Measurements from ENCODE around the gene CTTNBP2NL.
"Not testable (repeated sequence)": the region's sequence is repeated elsewhere in the genome, so short reads cannot be mapped to it uniquely, and the experiment has no call there.

Gene CTTNBP2NL

GRCh38 chr1:112429749-112430148 is 33.7 kb downstream of the CTTNBP2NL start:
- DNase-seq: no peak

GRCh38 chr1:112431038-112431437 is 35.0 kb downstream of the CTTNBP2NL start:
- DNase-seq: no peak

DNA sequence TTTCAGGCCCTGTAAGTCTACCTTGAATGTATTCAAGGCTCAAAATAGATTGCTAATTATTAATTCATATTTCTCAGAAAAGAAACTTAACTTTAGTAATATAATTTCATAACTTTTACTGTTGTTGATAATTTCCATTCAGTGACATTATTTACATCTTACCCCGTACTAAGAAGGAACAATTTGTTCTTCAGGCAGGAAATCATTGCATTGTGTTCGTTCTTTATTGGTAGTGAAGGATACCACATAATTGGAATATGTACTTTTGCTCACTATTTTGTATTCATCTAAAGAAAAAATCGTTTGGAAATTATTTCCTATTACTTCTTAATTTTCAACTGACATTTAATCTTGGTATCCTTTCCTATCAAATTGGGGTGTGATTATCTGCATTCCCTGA is 39.4 kb downstream of the CTTNBP2NL start:
- no peak for DNase-seq

DNA sequence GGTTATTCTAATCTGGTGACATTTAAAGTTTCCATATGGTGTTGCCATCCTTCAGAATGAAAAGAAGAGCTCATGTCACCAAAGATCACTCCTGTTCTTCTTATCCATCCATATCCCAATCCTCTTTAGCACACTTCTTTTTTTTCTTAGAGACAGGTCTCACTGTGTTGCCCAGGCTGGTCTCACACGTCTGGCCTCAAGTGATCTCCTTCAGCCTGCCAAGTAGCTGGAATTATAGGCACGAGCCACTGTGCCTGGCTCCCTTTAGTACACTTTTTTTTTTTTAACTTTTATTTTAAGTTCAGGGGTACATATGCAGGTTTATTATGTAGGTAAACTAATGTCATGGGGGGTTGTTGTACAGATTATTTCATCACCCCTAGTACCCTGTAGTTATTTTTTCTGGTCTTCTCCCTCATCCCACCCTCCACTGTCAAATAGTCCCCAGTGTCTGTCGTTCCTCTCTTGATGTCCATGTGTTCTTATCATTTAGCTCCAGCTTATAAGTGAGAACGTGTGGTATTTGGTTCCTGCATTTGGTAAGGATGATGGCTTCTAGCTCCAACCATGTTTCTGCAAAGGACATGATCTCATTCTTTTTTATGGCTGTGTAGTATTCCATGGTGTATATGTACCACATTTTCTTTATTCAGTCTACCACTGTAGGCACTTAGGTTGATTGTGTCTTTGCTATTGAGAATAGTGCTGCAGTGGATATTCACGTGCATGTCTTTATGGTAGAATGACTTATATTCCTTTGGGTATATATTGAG is 40.6 kb downstream of the CTTNBP2NL start:
- DNase-seq: no peak

DNA sequence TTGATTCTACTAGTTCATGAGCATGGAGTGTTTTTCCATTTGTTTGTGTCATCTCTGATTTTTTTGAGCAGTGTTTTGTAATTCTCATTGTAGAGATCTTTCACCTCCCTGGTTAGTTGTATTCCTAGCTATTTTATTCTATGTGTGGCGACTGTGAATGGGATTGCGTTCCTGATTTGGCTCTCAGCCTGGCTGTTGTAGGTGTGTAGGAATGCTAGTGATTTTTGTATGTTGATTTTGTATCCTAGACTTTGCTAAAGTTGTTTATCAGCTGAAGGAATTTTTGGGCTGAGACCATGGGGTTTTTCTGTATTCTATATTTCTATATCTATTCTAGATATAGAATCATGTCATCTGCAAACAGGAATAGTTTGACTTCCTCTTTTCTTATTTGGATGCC is 42.1 kb downstream of the CTTNBP2NL start:
- DNase-seq: not testable (repeated sequence)

GRCh38 chr1:112439592-112439991 is 43.6 kb downstream of the CTTNBP2NL start:
- DNase-seq: no peak

GRCh38 chr1:112440574-112440973 is 44.6 kb downstream of the CTTNBP2NL start:
- DNase-seq: no peak

GRCh38 chr1:112444269-112444668 is 48.3 kb downstream of the CTTNBP2NL start:
- no peak for DNase-seq

GRCh38 chr1:112445596-112445995 is 49.6 kb downstream of the CTTNBP2NL start:
- no peak for DNase-seq

DNA sequence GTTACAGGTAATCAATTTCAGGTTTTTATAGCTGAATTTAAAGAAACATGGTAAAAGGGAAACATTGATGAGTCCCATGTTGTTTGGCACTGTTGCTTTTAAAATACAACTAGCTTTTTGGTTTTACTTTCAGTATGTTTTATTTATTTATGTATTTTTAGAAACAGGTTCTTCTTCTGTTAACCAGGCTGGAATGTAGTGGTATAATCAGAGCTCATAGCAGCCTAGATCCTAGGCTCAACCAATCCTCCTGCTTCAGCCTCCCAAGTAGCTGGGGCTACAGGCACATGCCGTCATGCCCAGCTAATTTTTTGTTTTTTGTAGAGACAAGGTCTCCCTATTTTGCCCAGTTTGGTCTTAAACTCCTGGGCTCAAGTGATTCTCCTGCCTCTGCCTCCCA is 50.4 kb downstream of the CTTNBP2NL start:
- DNase-seq: no peak

DNA sequence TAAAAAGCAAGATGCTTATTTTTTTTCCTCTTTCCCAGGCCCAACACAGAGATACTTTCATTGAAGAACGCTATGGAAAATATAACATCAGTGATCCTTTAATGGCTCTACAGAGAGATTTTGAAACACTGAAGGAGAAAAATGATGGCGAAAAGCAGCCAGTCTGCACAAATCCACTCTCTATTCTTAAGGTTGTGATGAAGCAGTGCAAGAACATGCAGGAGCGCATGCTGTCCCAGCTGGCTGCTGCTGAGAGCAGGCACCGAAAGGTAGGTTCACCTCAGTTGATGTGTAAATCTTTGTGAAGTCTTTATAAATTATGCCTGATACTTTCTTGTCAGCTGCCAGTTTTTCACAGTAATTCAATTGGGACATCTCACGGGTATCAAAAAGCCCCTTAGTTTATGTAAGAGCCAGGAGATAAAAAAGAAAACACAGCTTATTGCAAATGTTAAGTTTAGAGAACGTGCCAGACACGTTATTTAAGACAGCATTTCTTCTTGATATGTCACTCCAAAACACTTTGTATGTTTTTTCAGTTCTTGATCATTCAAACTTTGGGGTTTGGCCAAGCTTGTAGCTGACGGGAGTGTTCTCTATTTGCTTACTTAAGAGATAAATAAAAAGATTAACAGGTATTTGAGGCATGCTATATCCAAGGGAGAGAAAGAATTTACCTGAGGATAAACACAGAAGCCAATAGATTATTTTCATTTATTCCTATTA is 53.1 kb downstream of the CTTNBP2NL start:
- DNase-seq: no peak

DNA sequence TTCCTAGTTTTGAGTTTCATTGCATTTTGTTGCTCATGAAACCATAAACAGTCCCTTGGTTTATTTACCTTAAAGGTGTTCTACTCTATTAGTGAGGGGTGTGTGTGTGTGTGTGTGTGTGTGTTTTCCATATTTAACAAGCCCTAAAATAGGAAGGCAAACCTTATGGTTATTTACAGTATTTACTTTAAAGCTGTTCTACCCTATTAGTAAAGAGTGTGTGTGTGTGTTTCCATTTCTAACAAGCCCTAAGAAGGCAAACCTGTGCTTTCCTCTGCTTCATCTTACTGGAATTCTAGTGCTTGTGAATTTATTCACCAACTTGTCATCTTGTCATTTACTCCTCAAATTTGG is 53.6 kb downstream of the CTTNBP2NL start:
- no peak for DNase-seq

DNA sequence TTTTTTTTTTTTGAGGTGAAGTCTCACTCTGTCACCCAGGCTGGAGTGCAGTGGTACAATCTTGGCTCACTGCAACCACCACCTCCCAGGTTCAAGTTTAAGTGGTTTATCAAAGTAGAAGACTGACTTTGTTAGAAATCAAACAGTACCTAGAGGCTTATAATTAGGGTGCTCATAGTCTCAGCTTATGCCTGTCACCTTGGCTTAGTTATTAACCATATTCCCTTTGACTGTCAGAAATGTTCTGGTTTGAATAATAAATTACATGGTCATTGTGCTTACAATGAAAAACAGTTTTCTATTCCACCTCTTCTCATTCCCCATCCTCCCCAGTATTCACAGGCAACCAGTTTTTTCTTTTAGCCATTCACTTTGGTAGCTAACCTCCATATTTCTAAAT is 54.8 kb downstream of the CTTNBP2NL start:
- no peak for DNase-seq

GRCh38 chr1:112451301-112451700 is 55.3 kb downstream of the CTTNBP2NL start:
- not testable (repeated sequence) for DNase-seq

GRCh38 chr1:112453876-112454275 is 57.9 kb downstream of the CTTNBP2NL start:
- no peak for DNase-seq

- no peak for DNase-seq
Measured at GRCh38 chr1:112454316-112454715, 58.3 kb downstream of the CTTNBP2NL start.

DNA sequence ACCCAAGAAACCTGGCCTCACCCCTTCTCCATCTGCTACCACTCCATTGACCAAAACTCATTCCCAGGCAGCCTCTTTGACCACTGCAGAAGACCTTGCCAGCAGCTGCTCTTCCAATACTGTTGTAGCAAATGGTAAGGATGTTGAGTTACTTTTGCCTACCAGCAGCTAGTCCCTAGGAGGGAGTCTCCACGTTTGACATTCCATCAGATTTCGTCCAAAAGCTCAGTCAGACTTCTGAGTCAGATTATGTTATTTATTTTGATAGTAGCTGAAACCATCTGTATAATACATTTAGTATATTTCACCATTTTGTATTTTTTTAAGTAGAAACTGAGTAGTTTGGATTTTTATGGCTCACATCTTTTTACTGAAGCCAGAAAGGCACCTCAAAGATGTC is 61.2 kb downstream of the CTTNBP2NL start:
- DNase-seq: no peak

GRCh38 chr1:112457955-112458354 is 61.9 kb downstream of the CTTNBP2NL start:
- DNase-seq: no peak

GRCh38 chr1:112458756-112459155 is 62.7 kb downstream of the CTTNBP2NL start:
- no peak for DNase-seq

DNA sequence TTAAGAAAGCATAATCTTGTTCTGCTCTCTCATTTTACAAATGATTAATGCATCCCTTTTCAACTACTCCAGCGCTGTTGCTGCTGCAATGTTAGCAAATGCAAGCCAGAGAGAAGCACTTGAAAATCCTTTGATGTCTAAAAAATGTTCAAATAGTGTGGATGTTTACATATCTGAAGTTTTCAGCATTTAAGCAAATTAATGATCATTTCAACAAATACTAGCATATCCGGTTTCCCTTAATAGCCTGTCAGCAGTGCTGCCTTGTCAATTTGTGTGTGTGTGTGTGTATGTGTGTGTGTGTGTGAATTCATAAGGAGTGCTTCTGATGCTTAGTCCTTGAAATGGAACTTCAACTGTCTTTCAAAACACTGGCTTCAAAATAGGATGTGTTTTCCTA is 64.6 kb downstream of the CTTNBP2NL start:
- DNase-seq: no peak

DNA sequence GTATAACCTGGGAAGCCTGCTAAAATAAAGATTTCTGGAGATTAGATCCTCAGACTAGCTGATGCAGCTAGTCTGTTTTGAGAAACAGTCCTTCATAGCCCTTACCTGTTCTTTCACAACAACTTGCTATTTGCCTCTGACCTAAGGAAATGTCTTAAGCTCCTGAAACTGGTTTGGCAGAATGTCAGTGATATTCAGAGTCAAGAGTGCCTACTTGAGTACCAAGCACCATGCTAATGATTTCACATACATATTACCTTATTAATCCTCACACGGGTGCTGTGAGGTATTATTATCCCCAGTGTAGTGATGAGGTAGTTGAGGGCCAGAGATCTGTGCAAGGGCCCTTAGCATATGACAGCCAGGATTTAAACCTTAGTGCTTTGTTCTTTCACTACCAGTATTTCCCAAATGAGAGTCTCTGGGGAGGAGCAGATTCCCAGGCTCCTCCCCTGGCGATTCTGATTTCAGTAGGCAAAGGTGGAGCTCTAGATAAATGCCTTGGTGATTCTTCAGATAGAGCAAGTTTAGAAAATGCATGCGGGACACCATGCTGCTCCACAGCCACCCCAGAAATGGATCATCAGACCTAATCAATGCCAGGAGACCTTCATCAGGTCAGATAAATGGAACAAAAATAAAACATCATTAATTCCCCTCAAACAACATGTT is 65.3 kb downstream of the CTTNBP2NL start:
- no peak for DNase-seq

- no peak for DNase-seq
Measured at GRCh38 chr1:112462953-112463279, 66.9 kb downstream of the CTTNBP2NL start.

DNA sequence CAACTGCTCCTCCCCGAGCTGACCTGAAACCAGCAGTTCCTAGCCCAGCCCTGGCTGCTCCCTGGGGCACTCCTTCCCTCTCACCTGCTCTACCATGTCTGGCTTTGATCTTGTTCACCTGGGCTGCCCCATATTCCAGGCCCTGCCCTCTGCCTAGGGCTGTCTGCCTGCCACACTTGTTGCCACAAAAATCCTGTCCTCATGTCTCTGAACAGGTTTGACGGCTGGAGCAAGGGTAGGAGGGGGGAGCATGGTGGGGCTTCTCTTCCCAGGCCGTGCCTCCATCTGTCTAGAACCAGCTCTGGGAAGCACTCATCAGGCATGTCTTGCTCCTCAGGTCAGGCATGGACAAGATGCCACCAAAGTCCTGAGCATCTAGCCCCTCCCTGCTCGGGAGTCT is 68.5 kb downstream of the CTTNBP2NL start:
- no peak for DNase-seq

DNA sequence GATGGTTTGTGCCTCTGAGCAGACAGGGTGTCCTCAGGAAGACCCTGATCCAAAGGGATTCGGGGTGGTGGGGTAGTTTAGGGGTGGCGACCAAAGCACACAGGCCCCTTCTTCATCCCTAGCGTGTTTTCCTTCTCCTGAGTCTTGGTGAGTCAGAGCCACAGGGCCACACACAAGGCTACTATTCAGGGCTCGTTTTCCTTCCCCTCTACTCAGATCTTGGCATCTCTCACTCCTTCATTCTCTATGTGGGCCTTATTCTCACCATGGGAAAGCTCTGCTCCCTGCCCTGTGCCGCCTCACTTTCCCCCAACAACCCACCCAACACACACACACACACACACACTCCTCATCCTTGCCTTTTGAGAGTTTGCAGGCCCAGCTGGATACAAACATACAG is 69.1 kb downstream of the CTTNBP2NL start:
- DNase-seq: no peak
